Ascending aorta (tissue), 2 donors: Measurements from ENCODE around the gene KLHL20. TPM values are rescaled to one million over a fixed set of nuclear protein-coding genes. Genes with fewer than 3 reads are reported as not detected.
"Not testable (repeated sequence)": the region's sequence is repeated elsewhere in the genome, so short reads cannot be mapped to it uniquely, and the experiment has no call there.

Source experiments
- DNase-seq, 2 donors: peaks; one replicate each; pipeline ENCODE4 v3.0.0-alpha.2; 2019; ENCODE audit warnings: low spot score in 2 of 2
- H3K27ac ChIP-seq, 2 donors: fragments of 200-600 bp; sonication (generic); one replicate each; pipeline ENCODE4 v1.5.1; 2016 to 2017; ENCODE audit warnings: mild to moderate bottlenecking in 1 of 2
- H3K27me3 ChIP-seq: fragments of 200-600 bp; sonication (generic); one replicate; pipeline ENCODE4 v1.5.1; 2017
- H3K36me3 ChIP-seq, 2 donors: fragments of 200-600 bp; sonication (generic); one replicate each; pipeline ENCODE4 v1.5.1; 2016
- H3K4me1 ChIP-seq, 2 donors: fragments of 200-600 bp; sonication (generic); one replicate each; pipeline ENCODE4 v1.5.1; 2016 to 2017; ENCODE audit warnings: mild to moderate bottlenecking in 1 of 2
- H3K4me3 ChIP-seq, 2 donors: fragments of 200-600 bp; sonication (generic); one replicate each; pipeline ENCODE4 v1.5.1; 2016 to 2017; ENCODE audit warnings: mild to moderate bottlenecking in 1 of 2
- H3K9me3 ChIP-seq, 2 donors: fragments of 200-600 bp; sonication (generic); one replicate each; pipeline ENCODE4 v1.5.1; 2016
- CTCF ChIP-seq, 3 experiments: fragments of 200-600 bp in 2 of 3; fragments of 450-650 bp in 1 of 3; sonication (generic) in 2 of 3; IDR thresholded peaks; one replicate each; pipeline ENCODE4 v1.5.1; 2016 to 2019; ENCODE audit warnings: antibody characterized with exemption in 3 of 3, mild to moderate bottlenecking in 1 of 3, moderate library complexity in 1 of 3
- intact Hi-C: fragments of 100-400 bp; cut with DNase I; formaldehyde crosslinking; loops from one replicate; pipeline ENCODE4 v1.15.1; 2023
- total RNA-seq: library from RNA; depleted of rRNA; stranded (reverse); fragments of >200 nt; gene quantifications from one replicate; pipeline ENCODE4 v1.1.0, GENCODE V29; 2016

KLHL20 gene
- total RNA-seq, 1 donor from 2014 or later: 15.5 TPM

- H3K4me1 ChIP-seq: peaks cover 0 to 14% of the 10 kb centered on the region in 2 donors
- TF ChIP-seq CTCF (IDR thresholded peaks at IDR 0.05): no peak
- peak overlapping the region; percentile 93 to 96 for H3K4me3 ChIP-seq
- H3K9me3 ChIP-seq: no peaks in the 10 kb centered on the region
- no peak for DNase-seq
- peak overlapping the region; percentile 92 to 94 for H3K27ac ChIP-seq
- intact Hi-C loops: loop anchor here (1.0 to 5.0 kb wide), 2 partner anchors 237 to 285 kb away; partner anchors contain the start of gene PRDX6
- H3K36me3 ChIP-seq: peaks cover 0 to 12% of the 10 kb centered on the region in 2 donors
- no peaks in the 10 kb centered on the region for H3K27me3 ChIP-seq
Measured at GRCh38 chr1:173714441-173714758, 381 bp upstream of the KLHL20 start.

GRCh38 chr1:173715538-173715844 is 710 bp downstream of the KLHL20 start:
- Histone ChIP-seq H3K27ac (peak overlapping the region; percentile 92 to 94), H3K4me1 (peaks cover 0 to 14% of the 10 kb centered on the region in 2 donors), H3K36me3 (peaks cover 0 to 18% of the 10 kb centered on the region in 2 donors), H3K27me3 (no peaks in the 10 kb centered on the region), H3K4me3 (peak overlapping the region; percentile 93 to 96), H3K9me3 (no peaks in the 10 kb centered on the region)
- no peak for DNase-seq
- TF ChIP-seq CTCF (IDR thresholded peaks at IDR 0.05): no peak
- intact Hi-C loops: loop anchor here (5.0 kb wide), 1 partner anchor 107 kb away; the partner anchor contains the start of genes CENPL and DARS2

GRCh38 chr1:173717238-173717637 is 2.5 kb downstream of the KLHL20 start:
- no peak for TF ChIP-seq CTCF (IDR thresholded peaks at IDR 0.05)
- Histone ChIP-seq H3K4me3 (no peak overlapping the region), H3K9me3 (no peaks in the 10 kb centered on the region), H3K36me3 (peaks cover 0 to 30% of the 10 kb centered on the region in 2 donors), H3K27ac (no peak overlapping the region), H3K4me1 (peaks cover 0 to 14% of the 10 kb centered on the region in 2 donors), H3K27me3 (no peaks in the 10 kb centered on the region)
- intact Hi-C loops: loop anchor here (5.0 kb wide), 1 partner anchor 105 kb away; the partner anchor contains the start of genes CENPL and DARS2
- no peak for DNase-seq

- H3K27me3 ChIP-seq, DNase-seq, H3K4me1 ChIP-seq, H3K27ac ChIP-seq, intact Hi-C loops, H3K4me3 ChIP-seq: not testable (repeated sequence)
- Histone ChIP-seq H3K36me3 (peaks cover 10 to 39% of the 10 kb centered on the region in 2 donors), H3K9me3 (peaks cover 0 to 11% of the 10 kb centered on the region in 2 donors)
Measured at GRCh38 chr1:173731331-173731730, 16.6 kb downstream of the KLHL20 start.

GRCh38 chr1:173733912-173734311 is 19.1 kb downstream of the KLHL20 start:
- Histone ChIP-seq H3K36me3 (peaks cover 12 to 52% of the 10 kb centered on the region in 2 donors), H3K4me1 (no peaks in the 10 kb centered on the region), H3K27me3 (no peaks in the 10 kb centered on the region), H3K9me3 (peaks cover under 1 to 11% of the 10 kb centered on the region in 2 donors), H3K27ac (no peak overlapping the region), H3K4me3 (no peak overlapping the region)
- TF ChIP-seq CTCF (IDR thresholded peaks at IDR 0.05): no peak
- no peak for DNase-seq
- intact Hi-C loops: no loop called here

- H3K27me3 ChIP-seq, intact Hi-C loops, H3K4me3 ChIP-seq, H3K4me1 ChIP-seq, H3K27ac ChIP-seq, DNase-seq: not testable (repeated sequence)
- Histone ChIP-seq H3K9me3 (peaks cover 4 to 20% of the 10 kb centered on the region in 2 donors), H3K36me3 (peaks cover 12 to 59% of the 10 kb centered on the region in 2 donors)
Measured at GRCh38 chr1:173736104-173736503, 21.3 kb downstream of the KLHL20 start.
